Naive B cell (primary cell): Measurements from ENCODE around the gene RTL5. TPM values are rescaled to one million over a fixed set of nuclear protein-coding genes. Genes with fewer than 3 reads are reported as not detected.

Experiments used
- ATAC-seq, 2 donors: fragments of 150-1000 bp; cut with Tn5 transposase; 2 replicates each; pipeline ENCODE4 v1.10.0; 2021; ENCODE audit warnings: low read depth in 2 of 2, mild to moderate bottlenecking in 2 of 2, moderate library complexity in 2 of 2
- DNase-seq: peaks from one replicate; pipeline ENCODE4 v3.0.0; 2022
- H3K27ac Mint-ChIP-seq, 6 donors: one replicate each; pipeline ENCODE4 v1.8.0; 2020 to 2022; ENCODE audit warnings: mild to moderate bottlenecking in 6 of 6, mixed read lengths in 6 of 6, moderate library complexity in 5 of 6, inconsistent platforms in 2 of 6
- H3K27me3 Mint-ChIP-seq, 3 donors: one replicate each; pipeline ENCODE4 v1.8.0; 2021 to 2022; ENCODE audit warnings: mixed read lengths in 3 of 3, mild to moderate bottlenecking in 1 of 3
- H3K36me3 Mint-ChIP-seq, 2 donors: one replicate each; pipeline ENCODE4 v1.8.0; 2020 to 2022; ENCODE audit warnings: mixed read lengths in 2 of 2, inconsistent platforms in 1 of 2, mild to moderate bottlenecking in 1 of 2
- H3K4me1 Mint-ChIP-seq, 3 donors: one replicate each; pipeline ENCODE4 v1.8.0; 2020 to 2022; ENCODE audit warnings: mixed read lengths in 3 of 3, inconsistent platforms in 1 of 3, mild to moderate bottlenecking in 1 of 3, moderate library complexity in 1 of 3
- H3K4me3 Mint-ChIP-seq, 8 donors: one replicate each; pipeline ENCODE4 v1.8.0; 2020 to 2022; ENCODE audit warnings: mild to moderate bottlenecking in 8 of 8, mixed read lengths in 8 of 8, moderate library complexity in 8 of 8, inconsistent platforms in 2 of 8
- H3K9me3 Mint-ChIP-seq, 7 donors: one replicate each; pipeline ENCODE4 v1.8.0; 2020 to 2022; ENCODE audit warnings: mixed read lengths in 7 of 7, mild to moderate bottlenecking in 5 of 7, inconsistent platforms in 2 of 7, moderate library complexity in 1 of 7
- polyA plus RNA-seq, 6 donors: library from polyadenylated mRNA; unstranded; fragments of 300-500 nt; fragmentation: Illumina TruSeq; gene quantifications; one replicate each; pipeline ENCODE4 v1.2.3, GENCODE V29; 2021; ENCODE audit warnings: low read depth in 6 of 6

The RTL5 gene
- polyA plus RNA-seq, 6 donors from 2014 or later = 0.12 to 0.17 TPM; not detected in 4

- ATAC-seq (peak; percentile 46 to 54), DNase-seq (peak; percentile 45)
- H3K27ac Mint-ChIP-seq = peak overlapping the region; percentile 86 to 99 (median 96)
- peaks cover 26 to 43% (median 30%) of the 10 kb centered on the region in 3 donors for H3K4me1 Mint-ChIP-seq
- H3K36me3 Mint-ChIP-seq = no peaks in the 10 kb centered on the region
- H3K27me3 Mint-ChIP-seq = peaks cover 0 to 12% (median 8%) of the 10 kb centered on the region in 3 donors
- H3K4me3 Mint-ChIP-seq = peak overlapping the region in 6 of 8 donors; percentile 39 to 86 (median 64)
- no peaks in the 10 kb centered on the region for H3K9me3 Mint-ChIP-seq
Observed at GRCh38 chrX:72100051-72100755, 31.5 kb downstream of the RTL5 start.

- Mint-ChIP-seq H3K27me3 (peaks cover 0 to 15% (median 4%) of the 10 kb centered on the region in 3 donors), H3K4me3 (peak overlapping the region in 2 of 8 donors; percentile 43 to 47), H3K9me3 (no peaks in the 10 kb centered on the region), H3K4me1 (peaks cover 29 to 50% (median 33%) of the 10 kb centered on the region in 3 donors), H3K36me3 (no peaks in the 10 kb centered on the region), H3K27ac (peak overlapping the region in 4 of 6 donors; percentile 49 to 69 (median 66))
- ATAC-seq (no peak), DNase-seq (no peak)
Observed at GRCh38 chrX:72097098-72097497, 34.6 kb downstream of the RTL5 start.

- peak overlapping the region in 5 of 6 donors; percentile 26 to 96 (median 69) for H3K27ac Mint-ChIP-seq
- no peaks in the 10 kb centered on the region for H3K36me3 Mint-ChIP-seq
- no peaks in the 10 kb centered on the region for H3K9me3 Mint-ChIP-seq
- peaks cover 0 to 15% (median 4%) of the 10 kb centered on the region in 3 donors for H3K27me3 Mint-ChIP-seq
- H3K4me3 Mint-ChIP-seq = peak overlapping the region in 4 of 8 donors; percentile 9 to 64 (median 39)
- DNase-seq (no peak), ATAC-seq (no peak)
- peaks cover 16 to 33% (median 19%) of the 10 kb centered on the region in 3 donors for H3K4me1 Mint-ChIP-seq
Observed at GRCh38 chrX:72095370-72095769, 36.3 kb downstream of the RTL5 start.

GRCh38 chrX:72094894-72095293, 36.8 kb downstream of the RTL5 start:
- Mint-ChIP-seq H3K4me1 (peaks cover 15 to 28% (median 16%) of the 10 kb centered on the region in 3 donors), H3K27ac (peak overlapping the region; percentile 8 to 96 (median 66)), H3K36me3 (no peaks in the 10 kb centered on the region), H3K4me3 (peak overlapping the region in 5 of 8 donors; percentile 3 to 69 (median 29)), H3K9me3 (no peaks in the 10 kb centered on the region), H3K27me3 (peaks cover 0 to 15% (median 4%) of the 10 kb centered on the region in 3 donors)
- peak; percentile 93 to 96 for ATAC-seq
- peak; percentile 80 for DNase-seq

- no peaks in the 10 kb centered on the region for H3K36me3 Mint-ChIP-seq
- ATAC-seq (no peak), DNase-seq (no peak)
- peaks cover 0 to under 1% (median 0%) of the 10 kb centered on the region in 3 donors for H3K4me1 Mint-ChIP-seq
- H3K4me3 Mint-ChIP-seq = no peak overlapping the region
- no peaks in the 10 kb centered on the region for H3K9me3 Mint-ChIP-seq
- no peak overlapping the region for H3K27ac Mint-ChIP-seq
- peaks cover 10 to 32% (median 13%) of the 10 kb centered on the region in 3 donors for H3K27me3 Mint-ChIP-seq
Observed at GRCh38 chrX:72089254-72089653, 42.5 kb downstream of the RTL5 start.

- Mint-ChIP-seq H3K36me3 (no peaks in the 10 kb centered on the region), H3K27me3 (peaks cover 10 to 35% (median 13%) of the 10 kb centered on the region in 3 donors), H3K4me3 (no peak overlapping the region), H3K27ac (no peak overlapping the region), H3K4me1 (no peaks in the 10 kb centered on the region), H3K9me3 (no peaks in the 10 kb centered on the region)
- ATAC-seq (no peak), DNase-seq (no peak)
Observed at GRCh38 chrX:72088761-72089160, 43.0 kb downstream of the RTL5 start.

- DNase-seq (no peak), ATAC-seq (no peak)
- Mint-ChIP-seq H3K9me3 (no peaks in the 10 kb centered on the region), H3K27me3 (peaks cover 10 to 34% (median 13%) of the 10 kb centered on the region in 3 donors), H3K36me3 (no peaks in the 10 kb centered on the region), H3K4me1 (no peaks in the 10 kb centered on the region), H3K4me3 (peak overlapping the region in 1 of 8 donors; percentile 16), H3K27ac (no peak overlapping the region)
Observed at GRCh38 chrX:72086995-72087394, 44.7 kb downstream of the RTL5 start.

- H3K36me3 Mint-ChIP-seq = no peaks in the 10 kb centered on the region
- peaks cover 0 to 2% (median 0%) of the 10 kb centered on the region in 7 donors for H3K9me3 Mint-ChIP-seq
Observed at GRCh38 chrX:72084114-72084513, 47.6 kb downstream of the RTL5 start.

GRCh38 chrX:72083291-72083690, 48.4 kb downstream of the RTL5 start:
- Mint-ChIP-seq H3K27me3 (peaks cover 12 to 54% (median 14%) of the 10 kb centered on the region in 3 donors), H3K4me1 (peaks cover 4 to 11% (median 6%) of the 10 kb centered on the region in 3 donors), H3K27ac (no peak overlapping the region), H3K36me3 (no peaks in the 10 kb centered on the region), H3K4me3 (no peak overlapping the region), H3K9me3 (peaks cover 0 to 2% (median 0%) of the 10 kb centered on the region in 7 donors)
- no peak for DNase-seq
- no peak for ATAC-seq

More at GRCh38 chrX:72084114-72084513, 47.6 kb downstream of the RTL5 start:
- H3K27me3 Mint-ChIP-seq = peaks cover 5 to 46% (median 11%) of the 10 kb centered on the region in 3 donors
- no peak overlapping the region for H3K4me3 Mint-ChIP-seq
- H3K27ac Mint-ChIP-seq = peak overlapping the region in 1 of 6 donors; percentile 22
- H3K4me1 Mint-ChIP-seq = peaks cover 4 to 7% (median 6%) of the 10 kb centered on the region in 3 donors
- no peak for DNase-seq
- no peak for ATAC-seq

- H3K27me3 Mint-ChIP-seq = peaks cover 10 to 49% (median 14%) of the 10 kb centered on the region in 3 donors
- no peak overlapping the region for H3K4me3 Mint-ChIP-seq
- H3K27ac Mint-ChIP-seq = peak overlapping the region in 2 of 6 donors; percentile 54 to 59
- no peak for ATAC-seq
- peaks cover 0 to 2% (median 0%) of the 10 kb centered on the region in 7 donors for H3K9me3 Mint-ChIP-seq
- DNase-seq = no peak
- peaks cover 4 to 12% (median 6%) of the 10 kb centered on the region in 3 donors for H3K4me1 Mint-ChIP-seq
- H3K36me3 Mint-ChIP-seq = no peaks in the 10 kb centered on the region
Observed at GRCh38 chrX:72081605-72082320, 50.0 kb downstream of the RTL5 start.

GRCh38 chrX:72080800-72081199, 50.9 kb downstream of the RTL5 start:
- Mint-ChIP-seq H3K4me3 (no peak overlapping the region), H3K4me1 (peaks cover 4 to 12% (median 6%) of the 10 kb centered on the region in 3 donors), H3K27me3 (peaks cover 10 to 47% (median 14%) of the 10 kb centered on the region in 3 donors), H3K9me3 (peaks cover 0 to 2% (median 0%) of the 10 kb centered on the region in 7 donors), H3K36me3 (no peaks in the 10 kb centered on the region), H3K27ac (no peak overlapping the region)
- DNase-seq (no peak), ATAC-seq (no peak)

- Mint-ChIP-seq H3K27me3 (peaks cover 10 to 47% (median 18%) of the 10 kb centered on the region in 3 donors), H3K4me3 (peak overlapping the region in 2 of 8 donors; percentile 20 to 52), H3K36me3 (no peaks in the 10 kb centered on the region), H3K9me3 (peaks cover 0 to 2% (median 0%) of the 10 kb centered on the region in 7 donors), H3K4me1 (peaks cover 4 to 12% (median 6%) of the 10 kb centered on the region in 3 donors), H3K27ac (peak overlapping the region in 2 of 6 donors; percentile 78 to 85)
- DNase-seq = no peak
- ATAC-seq = peak in 1 of 2 donors; percentile 23
Observed at GRCh38 chrX:72080150-72080549, 51.6 kb downstream of the RTL5 start.

GRCh38 chrX:72079607-72080006, 52.1 kb downstream of the RTL5 start:
- peak overlapping the region in 1 of 8 donors; percentile 52 for H3K4me3 Mint-ChIP-seq
- H3K36me3 Mint-ChIP-seq = no peaks in the 10 kb centered on the region
- peaks cover 4 to 12% (median 6%) of the 10 kb centered on the region in 3 donors for H3K4me1 Mint-ChIP-seq
- no peak for DNase-seq
- peak overlapping the region in 1 of 6 donors; percentile 69 for H3K27ac Mint-ChIP-seq
- no peak for ATAC-seq
- H3K9me3 Mint-ChIP-seq = peaks cover 0 to 2% (median 0%) of the 10 kb centered on the region in 7 donors
- peaks cover 10 to 49% (median 18%) of the 10 kb centered on the region in 3 donors for H3K27me3 Mint-ChIP-seq
